Measurements from ENCODE around the gene TTLL12. TPM values are rescaled to one million over a fixed set of nuclear protein-coding genes. Genes with fewer than 3 reads are reported as not detected.

TTLL12 gene
- total and polyA plus RNA-seq, 2 of the 8 experiments (the other 6 are each of a cell fraction or from before 2014, with no cell fraction given), result 101 to 124 TPM

- peak overlapping the region; percentile 38 for H3K4ac ChIP-seq (replicated peaks; ENCODE audit: insufficient read length, low read depth, low read length)
- POLR2A ChIA-PET (ENCODE audit: partially characterized antibody), result interaction anchor here (0.8 to 2.2 kb wide), 2 partner anchors 13 to 36 kb away, joined by 3 to 4 read pairs; no protein-coding TSS in a partner anchor
- FAIRE-seq, result no peak
- H3K4me2 ChIP-seq (ENCODE audit: insufficient read depth in 1 of 2, low read depth in 2 of 2, low read length in 2 of 2), result peak overlapping the region; percentile 54 to 67
- no peak overlapping the region for H3K23ac ChIP-seq (ENCODE audit: insufficient read length)
- peak overlapping the region; percentile 75; the same call in 1 of the 2 replicates for H2BK12ac ChIP-seq (ENCODE audit: low read depth, low read length)
- no peak overlapping the region for H2BK5ac ChIP-seq (ENCODE audit: low read depth, low read length)
- H3K18ac ChIP-seq (ENCODE audit: extremely low read depth, low read length), result peak overlapping the region; percentile 48; the same call in 1 of the 2 replicates
- no peak overlapping the region for H3K9ac ChIP-seq (replicated peaks in 1 of 4; ENCODE audit: extremely low read depth in 1 of 4, low read depth in 3 of 4, low read length in 3 of 4)
- no peaks in the 10 kb centered on the region for H3K36me3 ChIP-seq (ENCODE audit: control insufficient read depth in 2 of 4, insufficient read depth in 4 of 4, low read length in 3 of 4)
- no peak overlapping the region for H3K14ac ChIP-seq (ENCODE audit: insufficient read length)
- H3K79me1 ChIP-seq (ENCODE audit: low read depth, low read length), result no peaks in the 10 kb centered on the region
- CTCF ChIA-PET (ENCODE audit: partially characterized antibody), result interaction anchor here (1.0 kb wide), 1 partner anchor 34 kb away, joined by 4 read pairs; no protein-coding TSS in a partner anchor
- H2AK5ac ChIP-seq (ENCODE audit: low read depth, low read length), result no peak overlapping the region
- peak overlapping the region; percentile 72; the same call in 1 of the 2 replicates for H2BK15ac ChIP-seq (ENCODE audit: low read length)
- peak overlapping the region; percentile 33 to 70 (median 40) for H3K4me3 ChIP-seq (ENCODE audit: extremely low read depth in 1 of 4, insufficient read depth in 2 of 4, low read depth in 3 of 4, low read length in 4 of 4)
- no peaks in the 10 kb centered on the region for H3K79me2 ChIP-seq (ENCODE audit: control insufficient read depth in 1 of 2, insufficient read depth in 2 of 2, low read length in 2 of 2)
- no peak overlapping the region for H2BK120ac ChIP-seq (replicated peaks; ENCODE audit: low read depth, low read length)
- WGBS, 2 experiments (ENCODE audit: extremely low coverage in 1 of 2, insufficient coverage in 1 of 2, insufficient read length in 1 of 2, insufficient replicate concordance in 2 of 2, low coverage in 1 of 2, low lambda C conversion rate in 2 of 2, missing lambda C conversion rate in 1 of 2), result 58% methylated on average over 17 of the region's 18 CpGs; no CpG with 5 or more reads in 1 of the 2 experiments
- no peak overlapping the region for H2AFZ ChIP-seq (ENCODE audit: low read length)
- H3K4me1 ChIP-seq (replicated peaks in 1 of 4; ENCODE audit: control insufficient read depth in 3 of 4, insufficient read depth in 4 of 4, low read length in 3 of 4), result peaks cover 0 to 15% (median 13%) of the 10 kb centered on the region in 4 experiments; a peak in 6 of 7 replicates
- H4K8ac ChIP-seq (ENCODE audit: extremely low read depth, insufficient read depth, low read length), result peak overlapping the region; percentile 80; the same call in 1 of the 2 replicates
- H3K9me3 ChIP-seq (ENCODE audit: insufficient read depth in 2 of 2, low read depth in 1 of 2, low read length in 1 of 2), result no peaks in the 10 kb centered on the region
- peak overlapping the region; percentile 40 for H4K91ac ChIP-seq (replicated peaks; ENCODE audit: insufficient read length, low read length)
- no peak overlapping the region for H3K27ac ChIP-seq (ENCODE audit: low read depth, low read length)
- H3K27me3 ChIP-seq (replicated peaks in 1 of 4; ENCODE audit: control insufficient read depth in 3 of 4, extremely low read depth in 1 of 4, insufficient read depth in 3 of 4, low read length in 3 of 4), result peaks cover 1 to 21% (median 14%) of the 10 kb centered on the region in 4 experiments
- no peak overlapping the region for H2BK20ac ChIP-seq (ENCODE audit: low read length)
- DNase-seq (ENCODE audit: low read depth in 1 of 2, low spot score in 2 of 2), result peak in 1 of 2 experiments; percentile 66
- H4K20me1 ChIP-seq (replicated peaks in 1 of 2; ENCODE audit: control insufficient read depth in 1 of 2, insufficient read depth in 2 of 2, low read length in 2 of 2), result peaks cover 0 to 2% of the 10 kb centered on the region in 2 experiments
- no peak overlapping the region for H4K5ac ChIP-seq (ENCODE audit: insufficient read length, low read depth, low read length)
- no peak overlapping the region for H3K56ac ChIP-seq (replicated peaks; ENCODE audit: insufficient read length, low read depth, low read length)
- peaks cover 13% of the 10 kb centered on the region; the same call in 1 of the 2 replicates for H3K23me2 ChIP-seq (ENCODE audit: low read depth, low read length)
- no peak for TF ChIP-seq CBX8 (IDR thresholded peaks at IDR 0.05; ENCODE audit: borderline replicate concordance, low read depth, low read length)
- no peak for TF ChIP-seq EP300 (IDR thresholded peaks at IDR 0.05; ENCODE audit: borderline replicate concordance in 1 of 2, low read depth in 2 of 2, low read length in 2 of 2)
These were observed 35.0 kb downstream of the TTLL12 start for GRCh38 chr22:43152003-43152356.
